ENCODE results near the gene CACHD1.

CACHD1 gene

DNA sequence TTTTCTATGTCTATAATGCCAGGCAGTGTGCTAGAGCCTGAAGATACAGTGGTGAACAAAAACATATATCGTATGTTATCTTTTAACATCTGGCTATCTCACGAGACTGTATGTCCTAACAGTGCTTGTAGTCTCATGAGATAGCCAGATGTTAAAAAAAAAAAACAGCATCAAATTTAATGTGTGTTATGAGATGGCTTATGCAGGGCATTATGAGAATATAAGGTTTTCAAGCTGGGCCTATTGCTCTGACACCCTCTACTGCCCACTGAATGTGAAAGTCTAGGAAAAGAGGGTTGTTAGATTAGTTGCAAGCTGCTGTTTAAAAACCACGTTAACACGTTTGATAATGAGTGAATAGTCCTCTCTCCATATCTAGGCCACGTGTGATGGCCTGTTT lies 109.8 kb downstream of the CACHD1 start:
- DNase-seq (ENCODE audit: low read depth): no peak
- no peak overlapping the region for H3K4me3 ChIP-seq (ENCODE audit: low read length)
- TF ChIP-seq, protein P1, sequence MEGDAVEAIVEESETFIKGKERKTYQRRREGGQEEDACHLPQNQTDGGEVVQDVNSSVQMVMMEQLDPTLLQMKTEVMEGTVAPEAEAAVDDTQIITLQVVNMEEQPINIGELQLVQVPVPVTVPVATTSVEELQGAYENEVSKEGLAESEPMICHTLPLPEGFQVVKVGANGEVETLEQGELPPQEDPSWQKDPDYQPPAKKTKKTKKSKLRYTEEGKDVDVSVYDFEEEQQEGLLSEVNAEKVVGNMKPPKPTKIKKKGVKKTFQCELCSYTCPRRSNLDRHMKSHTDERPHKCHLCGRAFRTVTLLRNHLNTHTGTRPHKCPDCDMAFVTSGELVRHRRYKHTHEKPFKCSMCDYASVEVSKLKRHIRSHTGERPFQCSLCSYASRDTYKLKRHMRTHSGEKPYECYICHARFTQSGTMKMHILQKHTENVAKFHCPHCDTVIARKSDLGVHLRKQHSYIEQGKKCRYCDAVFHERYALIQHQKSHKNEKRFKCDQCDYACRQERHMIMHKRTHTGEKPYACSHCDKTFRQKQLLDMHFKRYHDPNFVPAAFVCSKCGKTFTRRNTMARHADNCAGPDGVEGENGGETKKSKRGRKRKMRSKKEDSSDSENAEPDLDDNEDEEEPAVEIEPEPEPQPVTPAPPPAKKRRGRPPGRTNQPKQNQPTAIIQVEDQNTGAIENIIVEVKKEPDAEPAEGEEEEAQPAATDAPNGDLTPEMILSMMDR (conservative IDR thresholded peaks at IDR 0.05; ENCODE audit: low read depth, low read length): no peak

DNA sequence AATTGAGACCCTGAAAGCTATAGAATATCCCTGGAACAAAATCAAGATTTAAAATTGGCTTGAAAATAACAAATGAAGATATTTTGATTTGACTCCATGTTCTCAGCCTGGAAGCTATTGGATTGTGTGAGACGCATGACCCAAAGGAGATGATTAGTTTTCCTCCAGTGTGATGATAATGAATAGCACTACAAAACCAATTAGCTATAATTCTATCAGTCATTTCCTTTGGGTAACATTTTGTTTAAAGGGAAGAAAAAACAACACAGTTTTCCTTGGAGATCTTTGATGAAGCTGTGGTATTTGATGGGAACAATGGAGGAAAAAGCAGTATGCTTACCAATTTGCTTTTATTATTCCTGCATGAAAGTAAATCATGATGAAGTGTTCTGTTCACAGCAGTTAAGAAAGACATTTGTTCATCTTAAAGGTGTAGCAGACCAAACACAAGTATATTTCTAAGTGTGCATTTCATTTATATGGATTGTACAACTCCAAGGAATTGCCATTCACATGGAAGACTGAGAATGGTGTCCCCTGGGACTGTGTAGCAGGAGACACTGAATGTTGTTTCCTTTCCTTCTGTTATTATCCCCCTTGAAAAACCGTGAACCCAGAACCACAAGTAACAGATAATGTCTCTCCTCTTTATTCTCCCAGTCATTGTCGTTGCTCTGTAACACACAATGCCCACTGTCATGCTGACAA lies 111.4 kb downstream of the CACHD1 start:
- DNase-seq (ENCODE audit: low read depth): no peak
- TF ChIP-seq, protein P1 (conservative IDR thresholded peaks at IDR 0.05; ENCODE audit: low read depth, low read length): no peak
- no peak overlapping the region for H3K4me3 ChIP-seq (ENCODE audit: low read length)

DNA sequence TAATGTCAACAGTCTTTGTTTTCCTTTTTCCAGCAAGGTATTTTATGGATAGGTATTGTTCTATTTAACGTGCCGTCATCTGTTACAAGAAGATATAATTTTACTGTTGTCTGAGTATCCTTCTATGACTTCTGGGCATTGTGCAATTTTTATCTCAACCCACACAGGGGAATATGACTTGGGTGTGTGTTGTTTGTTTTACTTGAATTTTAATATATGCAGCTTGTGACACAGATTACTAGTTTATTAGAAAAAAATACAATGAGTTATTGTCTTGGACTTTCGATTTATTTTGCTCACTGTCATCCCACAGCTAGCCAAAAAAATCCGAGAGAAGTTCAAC lies 111.9 kb downstream of the CACHD1 start:
- DNase-seq (ENCODE audit: low read depth): no peak
- TF ChIP-seq, protein P1 (conservative IDR thresholded peaks at IDR 0.05; ENCODE audit: low read depth, low read length): no peak
- H3K4me3 ChIP-seq (ENCODE audit: low read length): no peak overlapping the region

DNA sequence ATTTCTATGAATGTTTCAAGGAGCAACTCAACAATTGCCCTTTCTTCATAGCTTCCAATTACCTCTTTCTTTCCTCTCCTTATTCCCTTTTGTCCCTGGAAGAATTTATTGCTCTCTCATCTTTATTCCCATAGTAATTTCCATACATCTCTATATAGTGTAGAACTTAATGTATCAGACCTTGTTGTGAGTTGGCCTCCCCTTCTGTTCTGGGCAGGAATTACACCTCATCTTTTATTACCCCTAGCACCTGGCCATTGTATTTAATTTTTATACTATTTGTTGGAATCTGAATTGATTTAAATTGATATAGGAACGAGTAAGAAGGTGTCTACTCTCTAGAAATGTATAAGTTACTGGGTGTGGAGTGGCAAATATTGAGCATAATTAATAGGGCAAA lies 114.5 kb downstream of the CACHD1 start:
- H3K4me3 ChIP-seq (ENCODE audit: low read length): no peak overlapping the region
- TF ChIP-seq, protein P1 (conservative IDR thresholded peaks at IDR 0.05; ENCODE audit: low read depth, low read length): peak; percentile 43
- no peak for DNase-seq (ENCODE audit: low read depth)

DNA sequence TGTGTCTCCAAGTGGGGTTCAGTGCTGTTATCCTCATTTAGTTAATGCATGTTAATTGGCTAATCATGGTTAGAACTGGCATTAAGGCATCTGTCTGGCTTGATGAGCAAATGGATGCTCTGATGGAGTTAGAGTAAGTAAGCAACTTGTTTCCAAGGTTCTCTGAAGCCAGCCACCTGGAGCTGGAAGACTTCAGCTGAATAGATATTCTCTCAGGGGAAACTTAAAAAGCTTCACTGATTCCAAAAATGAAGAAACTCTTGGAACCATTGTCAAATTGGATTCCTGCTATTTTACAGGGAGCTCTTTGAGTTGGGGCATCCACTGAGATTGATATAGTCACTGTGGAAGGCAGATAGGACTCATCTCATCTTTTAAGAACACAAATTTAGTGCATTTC lies 118.9 kb downstream of the CACHD1 start:
- no peak for DNase-seq (ENCODE audit: low read depth)
- H3K4me3 ChIP-seq (ENCODE audit: low read length): no peak overlapping the region
- TF ChIP-seq, protein P1 (conservative IDR thresholded peaks at IDR 0.05; ENCODE audit: low read depth, low read length): no peak

DNA sequence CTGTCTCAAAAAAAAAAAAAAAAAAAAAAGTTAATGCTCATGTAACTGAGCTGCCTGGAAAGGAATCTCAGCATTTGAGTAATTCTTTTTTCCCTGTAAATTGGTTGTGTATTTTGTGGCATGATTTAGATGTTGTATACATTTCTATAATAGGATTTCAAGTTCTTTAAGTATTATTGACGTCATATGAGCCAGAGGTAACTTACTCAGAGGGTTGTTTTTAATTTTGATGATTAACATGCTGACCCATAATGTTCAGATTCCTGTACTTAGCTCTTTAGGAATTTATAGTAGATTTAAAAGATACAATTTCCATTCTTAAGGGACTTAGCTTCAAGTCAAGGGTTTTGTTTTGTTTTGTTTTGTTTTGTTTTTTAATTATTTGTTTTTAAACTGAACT lies 120.4 kb downstream of the CACHD1 start:
- DNase-seq (ENCODE audit: low read depth): peak; percentile 85
- TF ChIP-seq, protein P1 (conservative IDR thresholded peaks at IDR 0.05; ENCODE audit: low read depth, low read length): no peak

DNA sequence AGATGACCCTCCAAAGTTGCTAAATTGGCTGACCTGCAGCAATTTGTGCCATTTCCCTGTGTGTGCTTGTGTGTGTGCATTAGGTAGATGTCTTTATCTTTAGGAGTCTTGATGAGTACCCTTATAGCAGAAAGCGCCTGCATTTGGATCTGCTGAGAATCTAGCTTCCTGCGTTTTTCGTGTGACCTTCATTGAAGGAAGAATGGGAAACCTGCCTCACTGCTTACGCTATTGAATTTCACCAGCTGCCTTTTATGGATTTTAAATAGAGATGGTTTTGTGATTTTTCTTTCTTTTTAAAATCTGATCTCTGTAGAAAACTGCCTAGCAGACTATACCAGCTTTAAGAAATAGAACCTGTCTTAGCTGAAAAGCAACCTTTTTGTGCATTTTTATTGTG lies 124.5 kb downstream of the CACHD1 start:
- TF ChIP-seq, protein P1 (conservative IDR thresholded peaks at IDR 0.05; ENCODE audit: low read depth, low read length): no peak
- DNase-seq (ENCODE audit: low read depth): no peak
- no peak overlapping the region for H3K4me3 ChIP-seq (ENCODE audit: low read length)

More for the DNA sequence above, 120.4 kb downstream of the CACHD1 start:
- no peak overlapping the region for H3K4me3 ChIP-seq (ENCODE audit: low read length)

Data from retinal pigment epithelial cell (primary cell).